ENCODE results near the gene TAF11. TPM values are rescaled to one million over a fixed set of nuclear protein-coding genes. Genes with fewer than 3 reads are reported as not detected.

Gene TAF11
- total RNA-seq, 1 experiment from 2014 or later = 32.9 TPM

GRCh38 chr6:34836451-34836850, 51.4 kb downstream of the TAF11 start:
- CTCF ChIA-PET = no interaction called here
- TF ChIP-seq, protein P1, sequence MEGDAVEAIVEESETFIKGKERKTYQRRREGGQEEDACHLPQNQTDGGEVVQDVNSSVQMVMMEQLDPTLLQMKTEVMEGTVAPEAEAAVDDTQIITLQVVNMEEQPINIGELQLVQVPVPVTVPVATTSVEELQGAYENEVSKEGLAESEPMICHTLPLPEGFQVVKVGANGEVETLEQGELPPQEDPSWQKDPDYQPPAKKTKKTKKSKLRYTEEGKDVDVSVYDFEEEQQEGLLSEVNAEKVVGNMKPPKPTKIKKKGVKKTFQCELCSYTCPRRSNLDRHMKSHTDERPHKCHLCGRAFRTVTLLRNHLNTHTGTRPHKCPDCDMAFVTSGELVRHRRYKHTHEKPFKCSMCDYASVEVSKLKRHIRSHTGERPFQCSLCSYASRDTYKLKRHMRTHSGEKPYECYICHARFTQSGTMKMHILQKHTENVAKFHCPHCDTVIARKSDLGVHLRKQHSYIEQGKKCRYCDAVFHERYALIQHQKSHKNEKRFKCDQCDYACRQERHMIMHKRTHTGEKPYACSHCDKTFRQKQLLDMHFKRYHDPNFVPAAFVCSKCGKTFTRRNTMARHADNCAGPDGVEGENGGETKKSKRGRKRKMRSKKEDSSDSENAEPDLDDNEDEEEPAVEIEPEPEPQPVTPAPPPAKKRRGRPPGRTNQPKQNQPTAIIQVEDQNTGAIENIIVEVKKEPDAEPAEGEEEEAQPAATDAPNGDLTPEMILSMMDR (conservative IDR thresholded peaks at IDR 0.05; ENCODE audit: low read depth, low read length) = no peak
- no peak for TF ChIP-seq EZH2 (IDR thresholded peaks at IDR 0.05; ENCODE audit: borderline replicate concordance, low read depth, low read length, poor library complexity, severe bottlenecking)

DNA sequence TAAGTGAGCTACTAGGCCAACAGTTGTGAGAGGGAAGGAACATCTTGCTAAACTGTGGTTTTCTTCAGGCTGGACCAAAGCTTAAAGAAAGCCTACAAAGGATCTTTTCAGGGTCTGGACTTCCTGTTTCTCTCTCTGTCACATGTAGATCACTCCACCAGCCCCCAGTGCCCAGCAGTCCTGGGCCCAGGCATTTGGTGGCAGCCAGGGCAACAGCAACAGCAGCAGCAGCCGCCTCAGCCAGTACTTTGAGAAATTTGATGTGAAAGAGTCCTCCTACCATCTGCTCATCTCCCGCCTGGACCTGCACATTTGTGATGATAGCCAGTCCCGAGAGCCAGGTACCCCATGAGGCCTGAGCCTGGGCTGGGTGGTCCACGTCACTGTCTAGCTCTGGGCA, 51.8 kb downstream of the TAF11 start:
- Histone ChIP-seq H3K27ac (ENCODE audit: low read depth, low read length, poor library complexity, severe bottlenecking) (no peak overlapping the region), H3K4me3 (ENCODE audit: low read depth, low read length, poor library complexity, severe bottlenecking) (no peak overlapping the region), H3K36me3 (ENCODE audit: insufficient read depth, low read length, poor library complexity, severe bottlenecking) (peaks cover 20% of the 10 kb centered on the region), H3K9me3 (ENCODE audit: low read depth, low read length, poor library complexity, severe bottlenecking) (no peaks in the 10 kb centered on the region), H3K27me3 (replicated peaks; ENCODE audit: insufficient read depth, low read depth, low read length, poor library complexity) (no peaks in the 10 kb centered on the region), H3K4me1 (ENCODE audit: insufficient read depth, low read length, poor library complexity, severe bottlenecking) (no peaks in the 10 kb centered on the region)
- POLR2A ChIA-PET (ENCODE audit: low non-redundant PET) = no interaction called here
- BruUV-seq (replicated peaks) = no TSS peak
- TF ChIP-seq, protein P1 (conservative IDR thresholded peaks at IDR 0.05; ENCODE audit: low read depth, low read length) = no peak
- no peak for TF ChIP-seq EZH2 (IDR thresholded peaks at IDR 0.05; ENCODE audit: borderline replicate concordance, low read depth, low read length, poor library complexity, severe bottlenecking)
- CTCF ChIA-PET = no interaction called here
- DNase-seq (ENCODE audit: low spot score) = no peak
- intact Hi-C loops (cut with micrococcal nuclease; ENCODE audit: unreplicated experiment) = no loop called here

More at GRCh38 chr6:34836451-34836850, 51.4 kb downstream of the TAF11 start:
- Histone ChIP-seq H3K27ac (ENCODE audit: low read depth, low read length, poor library complexity, severe bottlenecking) (no peak overlapping the region), H3K9me3 (ENCODE audit: low read depth, low read length, poor library complexity, severe bottlenecking) (no peaks in the 10 kb centered on the region), H3K4me1 (ENCODE audit: insufficient read depth, low read length, poor library complexity, severe bottlenecking) (no peaks in the 10 kb centered on the region), H3K27me3 (replicated peaks; ENCODE audit: insufficient read depth, low read depth, low read length, poor library complexity) (no peaks in the 10 kb centered on the region), H3K4me3 (ENCODE audit: low read depth, low read length, poor library complexity, severe bottlenecking) (no peak overlapping the region), H3K36me3 (ENCODE audit: insufficient read depth, low read length, poor library complexity, severe bottlenecking) (peaks cover 20% of the 10 kb centered on the region)
- intact Hi-C loops (cut with micrococcal nuclease; ENCODE audit: unreplicated experiment) = no loop called here
- BruUV-seq (replicated peaks) = no TSS peak
- no peak for DNase-seq (ENCODE audit: low spot score)
- POLR2A ChIA-PET (ENCODE audit: low non-redundant PET) = no interaction called here

DNA sequence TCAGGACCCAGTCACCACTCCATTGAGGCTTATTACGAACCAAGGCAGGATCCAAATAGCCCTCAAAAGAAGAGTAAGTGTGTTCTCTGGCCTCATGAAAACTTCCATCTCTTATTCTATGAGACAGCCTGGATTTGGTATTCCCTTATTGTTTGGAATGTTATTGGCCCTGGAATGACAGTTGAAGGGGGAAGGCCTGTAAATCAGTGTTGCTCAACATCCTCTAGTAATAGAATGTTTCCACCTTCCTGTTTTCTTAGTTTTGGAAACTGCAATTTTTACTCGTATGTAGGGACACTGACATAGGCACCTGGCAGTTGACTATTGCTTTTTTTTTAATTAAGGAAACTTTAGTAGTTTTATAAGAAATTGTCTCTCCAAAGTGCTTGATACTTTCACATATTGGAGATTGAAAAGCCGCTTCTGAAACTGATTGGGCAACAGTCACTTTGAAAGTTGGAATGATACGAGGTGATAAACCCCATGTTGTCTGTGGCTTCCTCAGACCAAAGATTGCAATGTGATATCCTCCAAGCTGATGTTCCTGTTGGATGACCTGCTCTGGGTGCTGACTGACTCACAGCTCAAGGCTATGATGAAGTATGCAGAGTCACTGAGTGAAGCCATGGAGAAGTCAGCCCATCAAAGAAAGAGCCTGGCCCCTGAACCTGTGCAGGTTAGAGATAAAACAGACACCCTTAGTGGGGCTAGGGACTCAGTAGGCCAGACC, 52.9 kb downstream of the TAF11 start:
- Histone ChIP-seq H3K4me3 (ENCODE audit: low read depth, low read length, poor library complexity, severe bottlenecking) (no peak overlapping the region), H3K4me1 (ENCODE audit: insufficient read depth, low read length, poor library complexity, severe bottlenecking) (no peaks in the 10 kb centered on the region), H3K9me3 (ENCODE audit: low read depth, low read length, poor library complexity, severe bottlenecking) (no peaks in the 10 kb centered on the region), H3K27ac (ENCODE audit: low read depth, low read length, poor library complexity, severe bottlenecking) (no peak overlapping the region), H3K27me3 (replicated peaks; ENCODE audit: insufficient read depth, low read depth, low read length, poor library complexity) (no peaks in the 10 kb centered on the region), H3K36me3 (ENCODE audit: insufficient read depth, low read length, poor library complexity, severe bottlenecking) (peaks cover 24% of the 10 kb centered on the region)
- no peak for DNase-seq (ENCODE audit: low spot score)
- POLR2A ChIA-PET (ENCODE audit: low non-redundant PET) = no interaction called here
- TF ChIP-seq, protein P1 (conservative IDR thresholded peaks at IDR 0.05; ENCODE audit: low read depth, low read length) = no peak
- no peak for TF ChIP-seq EZH2 (IDR thresholded peaks at IDR 0.05; ENCODE audit: borderline replicate concordance, low read depth, low read length, poor library complexity, severe bottlenecking)
- no TSS peak for BruUV-seq (replicated peaks)
- intact Hi-C loops (cut with micrococcal nuclease; ENCODE audit: unreplicated experiment) = no loop called here
- CTCF ChIA-PET = no interaction called here

All from A673 (cell line).